ENCODE results near the gene ZNF764. TPM values are rescaled to one million over a fixed set of nuclear protein-coding genes. Genes with fewer than 3 reads are reported as not detected.

The ZNF764 gene
- polyA plus RNA-seq, 1 donor, result 21.2 TPM

DNA sequence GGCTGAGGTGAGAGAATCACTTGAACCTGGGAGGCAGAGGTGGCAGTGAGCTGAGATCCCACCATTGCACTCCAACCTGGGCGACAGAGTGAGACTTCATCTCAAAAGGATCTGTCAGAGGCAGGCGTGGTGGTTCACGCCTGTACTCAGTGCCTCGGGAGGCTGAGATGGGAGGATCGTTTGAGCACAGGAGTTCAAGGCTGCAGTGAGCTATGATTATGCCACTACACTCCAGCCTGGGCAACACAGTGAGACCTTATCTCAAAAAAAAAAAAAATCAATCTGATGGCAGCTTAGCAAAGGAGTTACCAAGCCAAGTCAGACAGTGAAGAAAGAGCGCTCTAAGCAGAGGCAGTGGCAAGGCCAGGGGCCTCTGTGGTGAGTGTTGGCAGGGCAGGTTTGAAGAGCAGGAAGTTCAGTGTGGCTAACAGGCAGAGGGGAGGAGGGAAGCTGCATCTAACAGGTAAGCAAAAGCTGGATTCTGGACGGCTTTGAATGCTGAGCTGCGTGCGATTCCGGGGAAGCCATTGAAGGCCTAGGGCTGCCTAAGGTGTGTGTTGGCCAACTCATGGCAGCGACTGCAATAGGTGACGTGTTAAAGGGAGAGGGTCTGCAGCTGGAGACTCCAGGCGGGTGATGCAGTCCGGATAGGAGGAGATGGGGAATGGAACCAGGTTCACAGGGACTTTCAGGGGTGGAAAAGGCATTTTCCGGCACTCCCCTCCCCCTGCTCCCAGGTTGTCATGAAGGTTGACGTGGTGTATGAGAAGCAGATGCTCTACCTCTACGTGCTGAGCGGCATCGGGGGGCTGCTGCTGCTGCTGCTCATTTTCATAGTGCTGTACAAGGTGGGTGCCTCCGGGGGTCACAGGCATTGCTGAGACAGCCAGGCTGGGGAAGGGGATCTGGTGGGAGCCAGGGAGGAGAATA lies 38.8 kb downstream of the ZNF764 start:
- no peak overlapping the region for H3K4me3 ChIP-seq (ENCODE audit: low read length)
- H3K27ac ChIP-seq (ENCODE audit: low read length), result no peak overlapping the region
- H3K27me3 ChIP-seq (ENCODE audit: control insufficient read depth, insufficient read depth, low read length), result no peaks in the 10 kb centered on the region
- WGBS (ENCODE audit: insufficient coverage, low lambda C conversion rate), result 92% methylated on average over 2 of the region's 20 CpGs
- H3K4me1 ChIP-seq (ENCODE audit: control insufficient read depth, insufficient read depth, low read length), result peaks cover 30% of the 10 kb centered on the region
- H3K9me3 ChIP-seq (ENCODE audit: control insufficient read depth, low read depth, low read length), result peaks cover 4% of the 10 kb centered on the region
- no peak for DNase-seq
- peaks cover 4% of the 10 kb centered on the region for H3K36me3 ChIP-seq (ENCODE audit: control insufficient read depth, insufficient read depth, low read length)

DNA sequence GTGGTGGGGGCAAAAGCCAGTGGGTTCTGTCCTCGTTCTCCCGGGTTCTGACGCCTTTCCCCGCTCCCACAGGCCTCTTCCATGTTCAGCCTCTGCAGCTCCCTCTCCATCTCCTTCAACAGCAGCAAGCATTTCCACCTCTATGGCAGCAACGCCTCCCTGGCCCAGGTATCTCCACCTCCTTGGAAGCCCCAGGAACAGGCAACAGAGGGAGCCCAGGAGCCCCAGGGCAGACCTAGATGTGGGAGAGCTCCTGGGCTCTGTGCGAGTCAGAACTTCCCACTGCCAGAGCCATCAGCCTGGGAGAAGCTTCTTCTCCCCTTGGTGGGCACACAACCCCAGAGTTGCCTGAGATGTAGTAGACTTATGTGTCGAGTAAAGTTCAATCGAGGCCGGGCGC lies 39.6 kb downstream of the ZNF764 start:
- peaks cover 25% of the 10 kb centered on the region for H3K4me1 ChIP-seq (ENCODE audit: control insufficient read depth, insufficient read depth, low read length)
- H3K27ac ChIP-seq (ENCODE audit: low read length), result no peak overlapping the region
- no CpG with 5 or more reads among the region's 10 CpGs for WGBS (ENCODE audit: insufficient coverage, low lambda C conversion rate)
- DNase-seq, result no peak
- H3K27me3 ChIP-seq (ENCODE audit: control insufficient read depth, insufficient read depth, low read length), result no peaks in the 10 kb centered on the region
- H3K4me3 ChIP-seq (ENCODE audit: low read length), result no peak overlapping the region
- no peaks in the 10 kb centered on the region for H3K9me3 ChIP-seq (ENCODE audit: control insufficient read depth, low read depth, low read length)
- no peaks in the 10 kb centered on the region for H3K36me3 ChIP-seq (ENCODE audit: control insufficient read depth, insufficient read depth, low read length)

DNA sequence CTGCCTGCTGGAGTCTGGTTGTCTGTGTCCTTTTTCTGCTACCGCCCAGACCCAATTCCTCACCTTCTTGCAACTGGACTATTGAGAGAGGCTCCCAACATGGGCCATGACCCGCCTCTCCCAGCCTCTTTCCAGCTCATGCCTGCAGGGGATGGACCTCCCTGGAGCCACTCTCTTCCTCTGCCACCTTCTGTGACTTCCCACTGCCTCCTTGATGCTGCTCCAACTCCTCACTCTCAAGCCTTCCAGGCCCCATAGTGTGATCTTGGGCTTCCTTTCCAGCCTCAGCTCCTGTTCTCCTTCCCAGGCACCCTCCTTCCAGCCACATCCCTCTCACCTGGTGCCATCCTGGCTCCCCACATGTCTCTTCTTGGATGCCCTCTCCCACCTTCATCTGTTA lies 42.9 kb downstream of the ZNF764 start:
- Histone ChIP-seq H3K27me3 (ENCODE audit: control insufficient read depth, insufficient read depth, low read length) (no peaks in the 10 kb centered on the region), H3K27ac (ENCODE audit: low read length) (no peak overlapping the region), H3K4me1 (ENCODE audit: control insufficient read depth, insufficient read depth, low read length) (peaks cover 10% of the 10 kb centered on the region), H3K4me3 (ENCODE audit: low read length) (no peak overlapping the region), H3K36me3 (ENCODE audit: control insufficient read depth, insufficient read depth, low read length) (no peaks in the 10 kb centered on the region), H3K9me3 (ENCODE audit: control insufficient read depth, low read depth, low read length) (no peaks in the 10 kb centered on the region)
- no peak for DNase-seq
- WGBS (ENCODE audit: insufficient coverage, low lambda C conversion rate), result no CpG with 5 or more reads among the region's 2 CpGs

DNA sequence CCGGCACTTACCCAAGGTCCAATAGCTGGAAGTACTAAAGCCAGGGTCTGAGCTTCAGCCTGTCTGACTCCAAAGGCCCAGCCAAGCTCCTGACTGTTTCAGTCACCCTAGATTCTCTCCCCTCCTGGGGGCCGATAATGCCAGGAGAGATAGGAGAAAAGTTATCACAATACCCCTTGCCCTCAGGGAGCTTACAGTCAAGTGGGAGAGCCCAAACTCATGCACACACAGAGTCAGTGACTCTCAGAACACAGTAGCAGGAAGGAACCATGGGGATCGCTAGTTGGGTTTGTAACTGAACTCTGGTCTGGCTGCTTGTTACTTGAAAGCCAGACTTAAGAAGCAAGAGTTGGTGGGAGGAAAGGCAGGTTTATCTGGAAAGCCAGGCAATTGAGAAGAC lies 46.7 kb downstream of the ZNF764 start:
- WGBS (ENCODE audit: insufficient coverage, low lambda C conversion rate), result no CpG with 5 or more reads among the region's 3 CpGs
- H3K9me3 ChIP-seq (ENCODE audit: control insufficient read depth, low read depth, low read length), result no peaks in the 10 kb centered on the region

DNA sequence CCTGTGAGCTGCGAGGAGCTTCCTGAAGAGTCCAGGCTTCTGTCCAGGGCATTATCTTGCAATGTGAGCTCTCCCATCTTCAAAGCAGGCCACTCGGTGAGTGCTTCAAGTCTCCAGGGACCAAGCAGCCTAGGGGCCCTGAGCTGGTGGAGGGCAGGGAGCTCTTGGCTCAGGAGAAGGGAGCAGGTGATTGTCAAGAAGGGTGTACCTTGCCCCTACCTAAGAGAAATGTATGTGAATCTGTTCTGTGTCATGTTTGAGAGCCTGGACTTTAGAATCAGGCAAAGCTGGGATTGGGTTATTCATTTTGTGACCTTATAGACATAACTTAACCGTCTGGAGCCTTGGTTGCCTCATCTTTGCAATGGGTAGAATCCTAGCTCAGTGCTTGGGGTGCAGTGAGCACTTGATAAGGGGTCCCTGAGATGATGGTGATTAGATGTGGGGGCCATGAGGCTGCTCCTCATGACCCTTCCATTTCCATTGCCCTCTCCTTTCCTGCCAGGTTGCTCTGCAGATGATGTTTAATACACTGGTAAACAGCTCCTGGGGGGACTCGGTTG lies 47.7 kb downstream of the ZNF764 start:
- H3K27me3 ChIP-seq (ENCODE audit: control insufficient read depth, insufficient read depth, low read length), result no peaks in the 10 kb centered on the region
- no peaks in the 10 kb centered on the region for H3K9me3 ChIP-seq (ENCODE audit: control insufficient read depth, low read depth, low read length)
- H3K4me3 ChIP-seq (ENCODE audit: low read length), result no peak overlapping the region
- H3K36me3 ChIP-seq (ENCODE audit: control insufficient read depth, insufficient read depth, low read length), result no peaks in the 10 kb centered on the region
- H3K27ac ChIP-seq (ENCODE audit: low read length), result peak overlapping the region; percentile 67
- no CpG with 5 or more reads among the region's 4 CpGs for WGBS (ENCODE audit: insufficient coverage, low lambda C conversion rate)
- H3K4me1 ChIP-seq (ENCODE audit: control insufficient read depth, insufficient read depth, low read length), result peaks cover 7% of the 10 kb centered on the region
- peak; percentile 83 to 92 for DNase-seq

More for the DNA sequence above, 46.7 kb downstream of the ZNF764 start:
- Histone ChIP-seq H3K4me1 (ENCODE audit: control insufficient read depth, insufficient read depth, low read length) (peaks cover 7% of the 10 kb centered on the region), H3K27me3 (ENCODE audit: control insufficient read depth, insufficient read depth, low read length) (no peaks in the 10 kb centered on the region), H3K36me3 (ENCODE audit: control insufficient read depth, insufficient read depth, low read length) (no peaks in the 10 kb centered on the region), H3K4me3 (ENCODE audit: low read length) (no peak overlapping the region), H3K27ac (ENCODE audit: low read length) (no peak overlapping the region)
- DNase-seq, result peak in 1 of 2 donors; percentile 19

DNA sequence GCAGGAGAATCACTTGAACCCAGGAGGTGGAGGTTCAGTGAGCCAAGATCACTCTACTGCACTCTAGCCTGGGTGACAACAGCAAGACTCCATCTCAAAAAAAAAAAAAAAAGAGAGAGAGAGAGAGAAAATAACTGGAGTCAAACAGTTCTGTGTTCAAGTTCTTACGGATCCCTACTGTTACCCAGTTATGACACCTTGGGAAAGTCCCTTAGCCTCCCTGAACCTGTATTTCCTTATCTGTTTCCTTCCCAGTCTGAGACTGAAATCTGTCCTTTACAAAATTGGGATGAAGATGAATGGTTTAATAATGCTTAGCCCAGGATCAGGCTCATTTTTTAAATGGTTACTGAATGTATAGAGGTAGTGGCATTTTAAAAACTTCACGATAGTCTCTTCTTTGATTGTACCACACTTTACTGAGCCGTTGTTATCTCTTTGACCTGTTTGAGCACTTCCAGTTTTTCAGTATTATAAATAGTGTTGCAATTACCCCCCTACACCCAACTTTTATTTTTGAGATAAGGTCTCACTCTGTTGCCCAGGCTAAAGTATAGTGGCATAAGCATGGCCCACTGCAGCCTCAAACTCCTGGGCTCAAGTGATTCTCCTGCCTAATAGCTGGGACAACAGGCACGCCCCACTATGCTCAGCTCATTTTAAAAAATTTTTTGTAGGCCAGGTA lies 49.0 kb downstream of the ZNF764 start:
- WGBS (ENCODE audit: insufficient coverage, low lambda C conversion rate), result 50% methylated on average over 1 of the region's 4 CpGs
- no peaks in the 10 kb centered on the region for H3K36me3 ChIP-seq (ENCODE audit: control insufficient read depth, insufficient read depth, low read length)
- no peaks in the 10 kb centered on the region for H3K27me3 ChIP-seq (ENCODE audit: control insufficient read depth, insufficient read depth, low read length)
- peaks cover 7% of the 10 kb centered on the region for H3K4me1 ChIP-seq (ENCODE audit: control insufficient read depth, insufficient read depth, low read length)
- peak overlapping the region; percentile 67 for H3K27ac ChIP-seq (ENCODE audit: low read length)
- no peak overlapping the region for H3K4me3 ChIP-seq (ENCODE audit: low read length)
- DNase-seq, result peak in 1 of 2 donors; percentile 33
- H3K9me3 ChIP-seq (ENCODE audit: control insufficient read depth, low read depth, low read length), result no peaks in the 10 kb centered on the region

Other genes with a start within 250 kb of the ZNF764 start
- 43.5 TPM for gene CD2BP2, start 203.1 kb downstream of the ZNF764 start, polyA plus RNA-seq
- gene TBC1D10B, start 187.9 kb downstream of the ZNF764 start, polyA plus RNA-seq, result 41.5 TPM
- gene MYL11, start 183.6 kb downstream of the ZNF764 start, polyA plus RNA-seq, result 14.6 TPM
- 5.4 TPM for gene SEPTIN1, start 175.8 kb downstream of the ZNF764 start, polyA plus RNA-seq
- 6.4 TPM for gene ZNF48, start 163.0 kb downstream of the ZNF764 start, polyA plus RNA-seq
- gene ZNF771, start 150.8 kb downstream of the ZNF764 start, polyA plus RNA-seq, result 4.0 TPM
- gene DCTPP1, start 128.3 kb downstream of the ZNF764 start, polyA plus RNA-seq, result 41.6 TPM
- 85.3 TPM for gene SEPHS2, start 112.5 kb downstream of the ZNF764 start, polyA plus RNA-seq
- gene ITGAL, start 85.6 kb downstream of the ZNF764 start, polyA plus RNA-seq, result 3.8 TPM
- 53.1 TPM for gene ZNF768, start 31.8 kb downstream of the ZNF764 start, polyA plus RNA-seq
- gene ZNF747, start 23.5 kb downstream of the ZNF764 start, polyA plus RNA-seq, result 9.4 TPM
- 15.8 TPM for gene ZNF688, start 13.3 kb upstream of the ZNF764 start, polyA plus RNA-seq
- 22.7 TPM for gene ZNF785, start 27.3 kb upstream of the ZNF764 start, polyA plus RNA-seq
- gene ZNF689, start 52.0 kb upstream of the ZNF764 start, polyA plus RNA-seq, result 8.6 TPM
- gene PRR14, start 92.6 kb upstream of the ZNF764 start, polyA plus RNA-seq, result 35.0 TPM
- 97.6 TPM for gene FBRS, start 100.1 kb upstream of the ZNF764 start, polyA plus RNA-seq
- gene SRCAP, start 140.8 kb upstream of the ZNF764 start, polyA plus RNA-seq, result 36.8 TPM
- gene PHKG2, start 190.1 kb upstream of the ZNF764 start, polyA plus RNA-seq, result 38.2 TPM
- gene CFAP119, start 203.7 kb upstream of the ZNF764 start, polyA plus RNA-seq, result 4.2 TPM
- 84.5 TPM for gene RNF40, start 203.9 kb upstream of the ZNF764 start, polyA plus RNA-seq
- gene ZNF629, start 228.8 kb upstream of the ZNF764 start, polyA plus RNA-seq, result 15.4 TPM